Endometrium (tissue), 2 donors: ENCODE results near the gene ITGA7.

Source experiments
- FAIRE-seq: peaks from 2 replicates; lab custom pipeline; 2012; peaks lifted over from hg19 to GRCh38; lab: Jason Lieb, UNC
- donor health status: control.
- donor health status: control.

The ITGA7 gene

DNA sequence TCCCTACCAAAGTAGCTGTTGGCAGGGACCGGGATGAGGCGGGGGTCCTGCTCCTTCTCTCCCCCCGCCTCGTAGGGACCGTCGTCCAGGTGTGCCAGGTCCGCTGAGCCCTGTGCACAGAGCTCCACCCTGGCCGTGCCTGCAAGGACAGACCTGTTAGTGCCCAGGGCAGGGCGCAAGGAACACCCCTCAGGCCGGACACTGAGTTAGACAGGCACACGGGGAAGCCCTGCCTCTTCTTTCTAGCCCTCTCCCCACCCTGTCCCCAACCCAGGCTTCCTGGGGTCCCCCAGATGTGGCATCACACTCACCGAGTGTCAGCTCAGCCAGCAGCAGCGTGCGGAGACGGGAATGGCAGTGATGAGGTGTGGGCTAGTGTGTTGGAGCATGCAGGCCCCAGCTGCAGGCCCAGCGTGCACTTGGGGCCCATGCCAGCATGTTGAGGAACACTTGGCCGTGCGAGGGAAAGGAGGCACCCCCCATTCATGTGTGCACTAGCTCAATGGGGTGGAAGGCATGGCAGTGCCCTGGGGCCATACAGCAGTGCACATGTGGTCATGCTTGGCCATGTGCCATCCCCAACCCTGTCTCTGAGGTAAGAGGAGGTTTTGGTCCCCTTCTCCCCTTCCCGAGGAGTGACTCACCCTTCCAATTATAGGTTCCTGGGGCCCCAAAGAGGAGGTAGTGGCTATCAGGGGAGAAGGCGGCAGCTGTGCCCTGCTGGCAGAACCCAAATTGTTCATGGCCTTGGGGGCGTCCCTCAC is 7.3 kb downstream of the ITGA7 start:
- no peak for FAIRE-seq

- no peak for FAIRE-seq
Measured at GRCh38 chr12:55699471-55700055, 8.1 kb downstream of the ITGA7 start.

DNA sequence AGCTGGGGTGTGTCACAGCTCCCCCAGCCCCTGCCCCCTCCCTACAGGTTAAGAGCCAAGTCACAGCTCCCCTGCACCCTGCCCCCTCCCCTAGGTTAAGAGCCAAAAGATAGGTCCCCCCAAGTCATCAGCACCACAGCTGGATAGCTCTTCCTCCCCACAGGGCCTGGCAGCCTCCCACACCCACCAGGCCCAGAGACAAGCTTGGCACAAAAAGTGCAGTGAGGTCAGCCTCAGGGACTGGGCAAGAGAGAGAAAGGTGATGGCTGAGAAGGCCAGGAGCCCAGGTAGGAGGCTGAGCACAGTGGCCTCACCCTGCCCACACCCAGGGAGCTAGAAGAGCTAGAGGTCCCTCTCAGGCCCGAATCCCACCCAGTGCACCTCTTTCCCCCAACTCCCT is 8.7 kb downstream of the ITGA7 start:
- no peak for FAIRE-seq

DNA sequence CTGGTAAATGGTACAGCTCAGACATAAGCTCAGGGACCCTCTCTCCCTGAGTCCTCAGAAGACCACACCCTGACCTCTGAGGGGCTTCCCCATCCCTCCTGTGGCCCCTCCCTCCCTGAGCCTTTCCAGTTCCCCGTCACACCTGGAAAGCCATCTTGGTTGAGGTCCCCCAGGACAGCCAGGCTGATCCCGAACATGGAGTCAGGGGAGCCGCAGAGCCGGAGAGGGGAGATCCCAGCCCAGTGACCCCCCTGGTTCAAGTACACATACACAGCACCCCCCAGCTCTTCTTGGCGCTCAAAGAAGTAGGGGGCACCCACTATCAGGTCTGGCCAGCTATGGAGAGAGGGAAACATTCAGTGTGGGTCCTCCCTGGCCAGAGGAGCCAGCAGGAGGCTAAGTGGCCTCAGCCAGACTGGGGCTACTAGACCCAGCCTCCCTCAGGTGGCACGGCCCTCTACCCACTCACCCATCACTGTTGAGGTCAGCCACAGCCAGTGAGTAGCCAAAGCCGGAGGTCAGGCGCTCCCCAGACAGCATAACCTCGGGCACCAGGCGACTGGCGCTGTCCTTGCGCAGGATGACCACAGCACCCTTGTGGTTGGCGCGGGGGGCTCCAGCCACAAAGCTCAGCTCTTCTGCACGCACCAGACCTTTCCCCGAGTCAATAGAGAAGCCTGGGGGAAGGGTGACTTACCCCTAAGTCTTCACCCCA is 9.3 kb downstream of the ITGA7 start:
- FAIRE-seq: no peak

- no peak for FAIRE-seq
Measured at GRCh38 chr12:55697686-55698085, 10.0 kb downstream of the ITGA7 start.

DNA sequence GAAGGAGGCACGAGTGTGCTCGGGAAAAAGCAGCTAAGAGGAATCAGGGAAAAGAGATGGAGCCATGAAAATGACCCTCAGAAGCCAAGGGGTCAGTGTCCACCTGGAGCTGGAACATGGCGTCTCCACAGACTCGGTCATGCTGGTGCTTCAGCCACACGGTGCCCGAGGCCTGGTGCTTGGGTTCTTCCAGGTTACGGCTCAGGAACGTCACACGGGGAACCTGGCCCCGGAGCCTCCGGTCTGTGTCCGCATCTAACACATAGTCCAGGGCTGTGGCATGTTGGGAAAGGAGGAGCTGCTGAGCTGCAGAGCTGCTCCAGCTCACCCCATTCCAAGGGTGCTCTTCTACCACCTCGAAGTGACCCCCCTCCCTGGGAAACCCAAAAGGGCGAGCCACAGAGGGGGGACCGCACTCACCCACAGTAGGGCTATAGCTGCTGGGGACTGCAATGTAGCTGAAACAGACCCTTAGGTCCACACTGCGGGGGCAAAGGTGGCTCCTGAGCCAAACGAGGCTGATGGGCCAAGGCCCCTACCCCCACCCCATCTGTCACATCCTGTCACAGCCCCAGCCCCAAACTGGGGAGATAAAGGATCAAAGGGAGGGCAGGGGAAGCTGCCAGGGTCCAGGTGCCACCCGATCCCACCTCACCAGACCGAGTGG is 10.8 kb downstream of the ITGA7 start:
- FAIRE-seq: no peak

DNA sequence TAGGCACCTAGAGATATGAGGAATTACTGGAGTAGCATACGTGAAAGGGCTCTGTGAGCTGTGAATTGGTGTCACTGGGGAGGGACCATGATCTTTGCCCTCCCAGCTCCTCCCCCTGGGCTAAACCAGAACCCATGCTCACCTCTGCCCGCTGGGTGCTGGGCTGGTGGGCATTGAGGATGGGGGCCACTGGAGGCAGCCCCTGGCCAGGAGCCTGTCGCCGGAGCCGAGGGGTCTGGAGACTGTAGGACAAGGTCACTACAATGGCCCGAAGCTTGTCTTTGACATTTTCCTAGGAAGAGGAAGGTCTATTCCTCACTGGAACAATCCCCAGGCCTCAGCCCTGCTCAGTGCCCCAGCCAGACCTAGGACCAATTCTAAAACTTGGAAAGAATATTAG is 11.6 kb downstream of the ITGA7 start:
- FAIRE-seq: no peak

DNA sequence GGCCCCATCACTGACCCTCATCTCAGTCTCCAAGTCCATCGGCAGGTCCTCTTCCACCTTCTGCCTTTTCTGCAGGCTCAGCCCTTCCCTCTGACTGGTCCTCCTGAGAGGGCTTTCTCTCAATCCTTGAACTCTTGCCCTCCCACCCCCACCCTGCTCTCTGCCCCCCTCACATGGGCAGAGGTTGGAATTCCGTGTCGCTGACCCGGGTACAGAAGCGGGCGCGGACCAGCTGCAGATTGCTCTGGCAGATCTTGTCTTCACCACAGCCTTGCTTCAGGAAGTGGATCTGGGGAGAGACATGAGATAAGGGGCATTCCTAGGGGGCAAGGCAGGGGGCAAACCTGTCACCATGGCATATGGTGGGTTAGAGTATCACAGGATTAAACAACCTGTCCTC is 12.4 kb downstream of the ITGA7 start:
- no peak for FAIRE-seq

DNA sequence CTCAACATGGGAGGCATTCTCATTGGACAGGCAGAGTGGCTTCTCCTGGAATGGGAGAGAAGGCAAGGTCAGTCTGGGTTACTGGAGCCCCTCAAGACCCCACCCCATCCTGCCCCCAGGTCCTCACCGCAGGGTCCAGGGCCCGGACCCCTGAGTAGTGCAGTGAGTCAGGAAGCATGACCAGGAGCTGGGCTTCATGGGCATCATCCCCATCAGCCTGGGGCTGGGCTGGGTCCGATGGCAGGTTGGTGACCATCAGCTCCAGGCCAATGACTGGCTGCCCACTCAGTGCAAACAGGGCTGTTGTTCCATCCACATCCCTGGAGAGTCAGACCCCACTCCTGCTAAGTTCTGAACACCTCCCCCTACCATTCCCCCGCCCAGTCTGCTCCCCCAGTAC is 13.1 kb downstream of the ITGA7 start:
- FAIRE-seq: no peak

- no peak for FAIRE-seq
Measured at GRCh38 chr12:55694188-55694515, 13.6 kb downstream of the ITGA7 start.

DNA sequence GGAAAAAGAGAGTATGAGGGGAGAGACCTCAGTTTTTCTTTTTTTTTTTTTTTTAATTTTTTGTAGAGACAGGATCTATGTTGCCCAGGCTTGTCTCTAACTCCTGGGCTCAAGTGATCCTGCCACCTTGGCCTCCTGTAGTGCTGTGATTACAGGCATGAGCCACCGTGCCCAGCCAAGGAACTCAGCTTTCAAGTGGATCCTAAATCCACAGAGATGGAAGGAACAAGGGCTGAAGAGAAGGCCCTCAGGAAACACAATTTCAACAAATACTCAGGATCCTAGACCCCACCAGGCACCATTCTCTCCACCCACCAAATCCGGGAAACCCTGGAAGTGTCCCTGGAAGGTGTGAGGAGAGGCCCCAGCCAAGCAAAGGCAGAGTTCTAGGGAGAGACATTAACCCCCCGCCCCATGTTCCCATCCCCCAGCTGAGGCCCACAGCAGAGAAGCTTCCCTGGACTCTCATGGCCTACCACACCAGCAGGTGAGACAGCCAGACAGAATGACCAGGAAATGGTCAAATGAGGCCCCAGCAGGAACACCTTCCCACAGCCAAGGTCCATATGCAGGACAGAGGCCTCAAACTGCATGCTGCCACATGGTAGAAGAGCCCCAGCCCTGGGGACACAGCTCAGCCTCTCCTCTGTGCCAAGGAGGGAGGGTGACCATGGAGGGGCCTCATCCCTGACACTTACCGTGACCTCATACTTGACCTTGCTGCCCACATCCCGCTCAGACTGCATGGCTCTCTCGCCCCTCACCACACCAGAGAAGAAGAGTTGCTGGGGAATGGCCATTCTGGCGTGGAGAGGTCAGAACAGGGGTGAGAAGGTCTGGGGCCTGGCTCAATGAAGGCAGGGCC is 14.1 kb downstream of the ITGA7 start:
- no peak for FAIRE-seq

DNA sequence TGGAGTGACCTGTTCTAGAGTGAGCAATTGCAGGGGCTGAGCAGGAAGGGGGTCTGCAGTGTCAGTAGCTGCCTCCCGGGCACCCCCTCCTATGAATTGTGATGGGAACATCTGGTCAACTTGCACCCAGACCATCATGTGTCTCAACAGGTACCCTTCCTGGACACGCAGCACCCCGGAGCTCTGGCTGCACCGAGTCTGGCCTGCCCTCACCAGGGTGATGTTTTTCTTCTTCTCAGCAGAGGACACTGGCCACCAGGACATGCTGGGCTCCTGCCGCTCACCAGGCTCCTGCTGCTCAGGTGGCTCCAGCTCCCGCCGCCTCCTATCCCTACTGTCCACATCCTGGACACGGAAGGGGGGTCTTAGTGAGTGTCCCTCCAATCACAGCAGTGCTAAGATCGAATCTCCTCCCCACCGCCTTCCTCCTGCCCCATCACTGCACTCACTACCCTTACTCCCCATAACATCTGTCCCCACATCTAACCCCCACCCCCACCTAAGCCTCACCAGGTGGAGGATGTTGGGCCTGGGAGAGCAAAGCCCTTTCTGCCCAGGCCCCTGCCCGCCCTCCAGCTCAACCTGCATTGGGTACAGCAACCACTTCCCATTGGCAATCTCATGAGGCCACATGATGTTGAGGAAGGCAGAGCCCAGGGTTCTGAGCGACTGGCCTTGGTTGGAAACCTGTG is 14.9 kb downstream of the ITGA7 start:
- no peak for FAIRE-seq

DNA sequence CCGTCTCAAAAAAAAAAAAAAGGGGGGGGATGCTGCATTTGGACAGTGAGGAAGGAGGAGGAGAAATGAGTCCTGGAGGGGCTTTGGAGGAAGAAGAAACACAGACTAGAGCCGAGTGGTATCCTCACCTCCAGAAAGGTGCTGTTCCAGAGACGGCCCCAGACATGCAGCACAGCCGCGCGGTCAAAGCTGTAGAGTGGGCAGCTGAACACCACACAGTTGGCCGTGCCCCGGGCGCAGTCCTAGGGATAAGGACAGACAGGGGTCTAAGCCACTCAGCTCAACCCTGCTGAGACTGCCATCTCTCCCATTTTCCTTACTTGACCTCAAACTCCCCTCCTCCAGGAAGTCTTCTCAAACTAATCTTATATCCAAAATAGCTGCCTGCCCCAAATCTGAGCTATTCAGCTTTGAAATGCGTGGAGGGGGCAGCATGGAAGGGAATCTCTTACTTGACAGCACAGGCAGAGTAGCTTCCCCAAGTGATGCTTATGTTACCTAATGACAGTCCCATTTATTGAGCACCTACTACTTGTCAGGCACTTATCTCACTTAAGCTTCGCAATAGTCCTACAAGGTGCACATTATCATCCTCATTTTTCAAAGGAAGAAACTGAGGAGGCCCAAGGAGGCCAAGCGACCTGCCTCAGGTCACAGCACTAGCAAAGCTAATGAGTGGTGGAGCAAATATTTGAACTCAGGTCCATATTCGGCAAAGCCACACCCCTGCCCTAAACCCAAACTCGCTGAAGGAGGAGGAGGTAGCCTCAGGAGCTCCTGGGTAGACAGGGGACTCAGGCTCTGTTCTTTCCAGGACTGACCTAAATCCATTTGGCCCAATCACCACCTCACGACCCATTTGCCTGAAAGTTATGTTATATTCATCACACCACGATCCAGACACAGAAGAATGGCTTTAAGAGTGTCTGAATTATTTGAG is 18.7 kb downstream of the ITGA7 start:
- FAIRE-seq: no peak

- FAIRE-seq: no peak
Measured at GRCh38 chr12:55687746-55688145, 20.0 kb downstream of the ITGA7 start.

GRCh38 chr12:55686366-55687010 is 21.2 kb downstream of the ITGA7 start:
- no peak for FAIRE-seq

- FAIRE-seq: no peak
Measured at GRCh38 chr12:55685671-55686070, 22.0 kb downstream of the ITGA7 start.

DNA sequence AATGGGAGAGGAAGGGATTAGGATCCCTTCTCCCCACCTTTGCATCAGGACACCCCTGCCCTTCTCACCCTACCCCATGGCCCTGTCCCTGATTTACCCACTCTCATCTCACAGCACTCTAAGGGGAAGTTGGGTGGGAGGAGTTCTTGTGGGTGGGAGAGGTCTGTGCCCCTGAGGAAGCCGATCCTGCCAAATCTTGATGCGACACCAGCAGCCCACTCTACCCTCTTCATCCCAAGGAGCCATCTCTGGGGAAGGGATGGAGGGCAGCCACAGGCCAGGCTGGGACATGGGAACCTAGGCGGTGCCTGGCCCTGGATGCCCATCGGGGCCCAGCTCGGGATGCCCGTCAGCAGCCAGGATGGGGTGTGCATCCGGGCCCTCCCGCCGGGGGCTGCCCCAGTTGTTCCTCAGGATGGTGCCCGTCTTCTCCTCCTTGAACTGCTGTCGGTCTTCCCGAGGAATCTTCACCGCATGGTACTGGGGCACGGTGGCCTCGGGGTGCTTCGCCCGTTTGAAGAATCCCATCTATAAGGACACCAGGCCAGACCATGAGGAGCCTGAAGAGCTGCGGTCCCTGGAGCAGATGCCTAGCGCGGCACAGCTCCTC is 22.8 kb downstream of the ITGA7 start:
- FAIRE-seq: no peak

- FAIRE-seq: no peak
Measured at GRCh38 chr12:55683676-55684075, 24.0 kb downstream of the ITGA7 start.

DNA sequence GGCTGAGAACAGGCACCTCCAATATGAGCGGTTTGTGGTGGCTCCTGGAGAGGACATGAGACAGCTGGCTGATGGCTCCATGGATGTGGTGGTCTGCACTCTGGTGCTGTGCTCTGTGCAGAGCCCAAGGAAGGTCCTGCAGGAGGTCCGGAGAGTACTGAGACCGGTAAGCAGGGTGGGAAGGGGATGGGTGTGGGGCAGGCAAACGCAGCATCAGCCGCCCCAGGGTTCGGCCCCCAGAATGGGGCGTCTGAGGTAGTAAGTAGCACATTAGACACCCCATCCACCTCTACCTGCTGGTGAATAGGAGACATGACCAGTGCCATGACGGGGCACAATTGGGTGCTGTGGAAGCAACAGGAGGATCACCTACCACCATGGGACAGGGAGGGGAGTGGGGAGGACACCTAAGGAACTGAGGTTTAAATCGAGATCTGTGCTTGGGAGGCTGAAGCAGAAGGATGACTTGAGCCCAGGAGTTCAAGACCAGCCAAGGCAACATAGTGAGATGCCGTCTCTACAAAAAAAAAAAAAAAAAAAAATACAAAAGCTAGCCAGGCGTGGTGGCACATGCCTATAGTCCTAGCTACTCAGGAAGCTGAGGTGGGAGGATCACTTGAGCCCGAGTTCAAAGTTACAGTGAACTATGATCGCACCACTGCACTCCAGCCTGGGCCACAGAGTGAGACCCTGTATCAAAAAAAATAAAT is 25.5 kb downstream of the ITGA7 start:
- no peak for FAIRE-seq
